CD8-positive, alpha-beta memory T cell (primary cell): ENCODE results near the gene KRTAP9-2. TPM values are rescaled to one million over a fixed set of nuclear protein-coding genes. Genes with fewer than 3 reads are reported as not detected.

Experiments
- polyA plus RNA-seq: library from polyadenylated mRNA; unstranded; fragments of 300-500 nt; fragmentation: Illumina TruSeq; gene quantifications from one replicate; pipeline ENCODE4 v1.2.3, GENCODE V29; 2021
- total RNA-seq, 2 experiments: library from RNA; stranded (reverse); gene quantifications; one replicate each; pipeline ENCODE4 v1.2.3, GENCODE V29; 2021

The KRTAP9-2 gene
- total and polyA plus RNA-seq, 3 experiments from 2014 or later = not detected

Other genes starting within 250 kb of the KRTAP9-2 start
Only the 30 nearest of the 41 such genes appear.
- not detected for gene KRTAP2-1, start 179.3 kb upstream of the KRTAP9-2 start, total RNA-seq
- not detected for gene KRTAP2-1, start 179.3 kb upstream of the KRTAP9-2 start, polyA plus RNA-seq
- gene KRTAP2-2, start 171.4 kb upstream of the KRTAP9-2 start, total RNA-seq = not detected
- gene KRTAP2-2, start 171.4 kb upstream of the KRTAP9-2 start, polyA plus RNA-seq = not detected
- not detected for gene KRTAP2-3, start 166.5 kb upstream of the KRTAP9-2 start, total RNA-seq
- not detected for gene KRTAP2-3, start 166.5 kb upstream of the KRTAP9-2 start, polyA plus RNA-seq
- not detected for gene KRTAP2-4, start 160.8 kb upstream of the KRTAP9-2 start, total RNA-seq
- gene KRTAP2-4, start 160.8 kb upstream of the KRTAP9-2 start, polyA plus RNA-seq = not detected
- not detected for gene KRTAP4-7, start 142.5 kb upstream of the KRTAP9-2 start, total RNA-seq
- gene KRTAP4-7, start 142.5 kb upstream of the KRTAP9-2 start, polyA plus RNA-seq = not detected
- gene KRTAP4-8, start 128.5 kb upstream of the KRTAP9-2 start, total RNA-seq = not detected
- not detected for gene KRTAP4-8, start 128.5 kb upstream of the KRTAP9-2 start, polyA plus RNA-seq
- not detected for gene KRTAP4-16, start 124.4 kb upstream of the KRTAP9-2 start, total RNA-seq
- gene KRTAP4-16, start 124.4 kb upstream of the KRTAP9-2 start, polyA plus RNA-seq = not detected
- not detected for gene KRTAP4-9, start 121.3 kb upstream of the KRTAP9-2 start, total RNA-seq
- not detected for gene KRTAP4-9, start 121.3 kb upstream of the KRTAP9-2 start, polyA plus RNA-seq
- not detected for gene KRTAP4-11, start 108.3 kb upstream of the KRTAP9-2 start, total RNA-seq
- gene KRTAP4-11, start 108.3 kb upstream of the KRTAP9-2 start, polyA plus RNA-seq = not detected
- gene KRTAP4-12, start 102.5 kb upstream of the KRTAP9-2 start, total RNA-seq = not detected
- not detected for gene KRTAP4-12, start 102.5 kb upstream of the KRTAP9-2 start, polyA plus RNA-seq
- not detected for gene KRTAP4-6, start 86.1 kb upstream of the KRTAP9-2 start, total RNA-seq
- 0.35 TPM for gene KRTAP4-6, start 86.1 kb upstream of the KRTAP9-2 start, polyA plus RNA-seq
- not detected for gene KRTAP4-5, start 76.8 kb upstream of the KRTAP9-2 start, total RNA-seq
- not detected for gene KRTAP4-5, start 76.8 kb upstream of the KRTAP9-2 start, polyA plus RNA-seq
- gene KRTAP4-4, start 65.9 kb upstream of the KRTAP9-2 start, total RNA-seq = not detected
- gene KRTAP4-4, start 65.9 kb upstream of the KRTAP9-2 start, polyA plus RNA-seq = not detected
- gene KRTAP4-3, start 58.4 kb upstream of the KRTAP9-2 start, total RNA-seq = not detected
- not detected for gene KRTAP4-3, start 58.4 kb upstream of the KRTAP9-2 start, polyA plus RNA-seq
- not detected for gene KRTAP4-2, start 48.4 kb upstream of the KRTAP9-2 start, total RNA-seq
- not detected for gene KRTAP4-2, start 48.4 kb upstream of the KRTAP9-2 start, polyA plus RNA-seq
- gene KRTAP4-1, start 41.7 kb upstream of the KRTAP9-2 start, total RNA-seq = not detected
- gene KRTAP4-1, start 41.7 kb upstream of the KRTAP9-2 start, polyA plus RNA-seq = not detected
- gene KRTAP9-1, start 36.8 kb upstream of the KRTAP9-2 start, total RNA-seq = not detected
- not detected for gene KRTAP9-1, start 36.8 kb upstream of the KRTAP9-2 start, polyA plus RNA-seq
- gene KRTAP9-3, start 5.8 kb downstream of the KRTAP9-2 start, total RNA-seq = not detected
- not detected for gene KRTAP9-3, start 5.8 kb downstream of the KRTAP9-2 start, polyA plus RNA-seq
- gene KRTAP9-8, start 11.4 kb downstream of the KRTAP9-2 start, total RNA-seq = not detected
- not detected for gene KRTAP9-8, start 11.4 kb downstream of the KRTAP9-2 start, polyA plus RNA-seq
- not detected for gene KRTAP9-4, start 23.0 kb downstream of the KRTAP9-2 start, total RNA-seq
- not detected for gene KRTAP9-4, start 23.0 kb downstream of the KRTAP9-2 start, polyA plus RNA-seq
- gene KRTAP9-9, start 28.7 kb downstream of the KRTAP9-2 start, total RNA-seq = not detected
- not detected for gene KRTAP9-9, start 28.7 kb downstream of the KRTAP9-2 start, polyA plus RNA-seq
- gene KRTAP9-6, start 38.7 kb downstream of the KRTAP9-2 start, total RNA-seq = not detected
- not detected for gene KRTAP9-6, start 38.7 kb downstream of the KRTAP9-2 start, polyA plus RNA-seq
- not detected for gene KRTAP9-7, start 49.0 kb downstream of the KRTAP9-2 start, total RNA-seq
- gene KRTAP9-7, start 49.0 kb downstream of the KRTAP9-2 start, polyA plus RNA-seq = not detected
- gene KRTAP29-1, start 76.2 kb downstream of the KRTAP9-2 start, total RNA-seq = not detected
- gene KRTAP29-1, start 76.2 kb downstream of the KRTAP9-2 start, polyA plus RNA-seq = 0.22 TPM
- not detected for gene KRTAP16-1, start 82.7 kb downstream of the KRTAP9-2 start, total RNA-seq
- 0.58 TPM for gene KRTAP16-1, start 82.7 kb downstream of the KRTAP9-2 start, polyA plus RNA-seq
- gene KRTAP17-1, start 89.1 kb downstream of the KRTAP9-2 start, total RNA-seq = not detected
- not detected for gene KRTAP17-1, start 89.1 kb downstream of the KRTAP9-2 start, polyA plus RNA-seq
- gene KRT33A, start 124.2 kb downstream of the KRTAP9-2 start, total RNA-seq = not detected
- gene KRT33A, start 124.2 kb downstream of the KRTAP9-2 start, polyA plus RNA-seq = not detected
- not detected for gene KRT33B, start 143.2 kb downstream of the KRTAP9-2 start, total RNA-seq
- gene KRT33B, start 143.2 kb downstream of the KRTAP9-2 start, polyA plus RNA-seq = not detected
- not detected for gene KRT34, start 155.7 kb downstream of the KRTAP9-2 start, total RNA-seq
- gene KRT34, start 155.7 kb downstream of the KRTAP9-2 start, polyA plus RNA-seq = not detected
- gene KRT31, start 171.0 kb downstream of the KRTAP9-2 start, total RNA-seq = not detected
- not detected for gene KRT31, start 171.0 kb downstream of the KRTAP9-2 start, polyA plus RNA-seq